H9 (cell line): ENCODE measurements around the gene ARID1B. TPM values are rescaled to one million over a fixed set of nuclear protein-coding genes. Genes with fewer than 3 reads are reported as not detected.

Experiments used
- DNase-seq: peaks from one replicate; pipeline ENCODE4 v3.0.0-alpha.2; 2017
- H2AFZ ChIP-seq: one replicate; pipeline ENCODE4 v1.6.1; 2013; ENCODE audit warnings: mild to moderate bottlenecking, low read length, control low read depth, moderate library complexity
- H2AK5ac ChIP-seq: 2 replicates; pipeline ENCODE4 v1.6.1; 2013; ENCODE audit warnings: low read length, control low read depth, mixed read lengths; ENCODE audit not compliant: insufficient read length
- H2BK120ac ChIP-seq: one replicate; pipeline ENCODE4 v1.6.1; 2013; ENCODE audit warnings: low read depth, mild to moderate bottlenecking, low read length, control low read depth, inconsistent platforms; ENCODE audit not compliant: poor library complexity, severe bottlenecking
- H2BK12ac ChIP-seq: 2 replicates; pipeline ENCODE4 v1.6.1; 2013; ENCODE audit warnings: low read length, control low read depth, mixed read lengths, low read depth; ENCODE audit not compliant: insufficient read length
- H2BK15ac ChIP-seq: 2 replicates; pipeline ENCODE4 v1.6.1; 2013; ENCODE audit warnings: low read depth, low read length, control low read depth
- H2BK20ac ChIP-seq: one replicate; pipeline ENCODE4 v1.6.1; 2013; ENCODE audit warnings: low read depth, mild to moderate bottlenecking, low read length, control low read depth, inconsistent platforms; ENCODE audit not compliant: poor library complexity, severe bottlenecking
- H2BK5ac ChIP-seq: 2 replicates; pipeline ENCODE4 v1.6.1; 2013; ENCODE audit warnings: low read length, control low read depth, mixed read lengths; ENCODE audit not compliant: insufficient read length
- H3K14ac ChIP-seq: 2 replicates; pipeline ENCODE4 v1.6.1; 2013; ENCODE audit warnings: low read length, control low read depth; ENCODE audit not compliant: insufficient read depth
- H3K18ac ChIP-seq: 2 replicates; pipeline ENCODE4 v1.6.1; 2013; ENCODE audit warnings: low read depth, mild to moderate bottlenecking, mixed read lengths, low read length, control low read depth; ENCODE audit not compliant: insufficient read length
- H3K23ac ChIP-seq: 2 replicates; pipeline ENCODE4 v1.6.1; 2013; ENCODE audit warnings: low read length, control low read depth, mixed read lengths, low read depth; ENCODE audit not compliant: insufficient read length
- H3K23me2 ChIP-seq: 2 replicates; pipeline ENCODE4 v1.6.1; 2013; ENCODE audit warnings: low read depth, mild to moderate bottlenecking, mixed read lengths, low read length, control low read depth; ENCODE audit not compliant: insufficient read length, poor library complexity, severe bottlenecking
- H3K27ac ChIP-seq: 2 replicates; pipeline ENCODE4 v1.5.1; 2013; ENCODE audit warnings: low read length, control low read depth, mixed read lengths, low read depth; ENCODE audit not compliant: insufficient read length
- H3K27me3 ChIP-seq: 2 replicates; pipeline ENCODE4 v1.6.1; 2013; ENCODE audit warnings: low read length, control low read depth, inconsistent platforms; ENCODE audit not compliant: insufficient read depth
- H3K4ac ChIP-seq: 2 replicates; pipeline ENCODE4 v1.6.1; 2013; ENCODE audit warnings: low read depth, mild to moderate bottlenecking, control low read depth, inconsistent platforms, low read length, moderate library complexity
- H3K4me1 ChIP-seq: 2 replicates; pipeline ENCODE4 v1.6.1; 2013; ENCODE audit warnings: low read length, control low read depth, inconsistent platforms; ENCODE audit not compliant: insufficient read depth
- H3K4me2 ChIP-seq: 2 replicates; pipeline ENCODE4 v1.6.1; 2013; ENCODE audit warnings: low read length, control low read depth, mixed read lengths; ENCODE audit not compliant: insufficient read length, insufficient read depth
- H3K56ac ChIP-seq: 2 replicates; pipeline ENCODE4 v1.6.1; 2013; ENCODE audit warnings: low read depth, mild to moderate bottlenecking, mixed read lengths, low read length, control low read depth; ENCODE audit not compliant: insufficient read length
- H3K79me1 ChIP-seq: 2 replicates; pipeline ENCODE4 v1.6.1; 2013; ENCODE audit warnings: low read depth, mild to moderate bottlenecking, moderate library complexity, low read length, control low read depth, inconsistent platforms; ENCODE audit not compliant: insufficient read depth, poor library complexity, severe bottlenecking
- H3K79me2 ChIP-seq: 2 replicates; pipeline ENCODE4 v1.6.1; 2013; ENCODE audit warnings: low read length, control low read depth, inconsistent platforms; ENCODE audit not compliant: insufficient read depth
- H3K9ac ChIP-seq: 2 replicates; pipeline ENCODE4 v1.6.1; 2013; ENCODE audit warnings: low read length, control low read depth, mixed read lengths; ENCODE audit not compliant: insufficient read length; ENCODE audit errors: extremely low read depth
- H3K9me3 ChIP-seq: one replicate; pipeline ENCODE4 v1.6.1; 2013; ENCODE audit warnings: low read depth, low read length, inconsistent platforms; ENCODE audit not compliant: control insufficient read depth
- H3T11ph ChIP-seq: one replicate; pipeline ENCODE4 v1.6.1; 2013; ENCODE audit warnings: mild to moderate bottlenecking, low read length, control low read depth, inconsistent platforms
- H4K20me1 ChIP-seq: one replicate; pipeline ENCODE4 v1.6.1; 2013; ENCODE audit not compliant: control insufficient read depth, insufficient read length, insufficient read depth
- H4K5ac ChIP-seq: 2 replicates; pipeline ENCODE4 v1.6.1; 2013; ENCODE audit warnings: low read depth, mild to moderate bottlenecking, mixed read lengths, low read length, control low read depth; ENCODE audit not compliant: insufficient read length
- H4K8ac ChIP-seq: replicated peaks from 2 replicates; pipeline ENCODE4 v1.6.1; 2013; ENCODE audit warnings: low read length, control low read depth, mixed read lengths, low read depth; ENCODE audit not compliant: insufficient read length
- H4K91ac ChIP-seq: 2 replicates; pipeline ENCODE4 v1.6.1; 2013; ENCODE audit warnings: low read depth, mild to moderate bottlenecking, moderate library complexity, mixed read lengths, low read length, control low read depth; ENCODE audit not compliant: insufficient read length
- H3K27ac Mint-ChIP-seq, 3 experiments: 2 replicates in 2 of 3; 3 replicates in 1 of 3; pipeline ENCODE4 v1.8.0; 2020 to 2021; ENCODE audit warnings: mixed read lengths in 3 of 3, mild to moderate bottlenecking in 1 of 3, moderate library complexity in 1 of 3
- H3K27me3 Mint-ChIP-seq: 2 replicates; pipeline ENCODE4 v1.8.0; 2021; ENCODE audit warnings: low read depth, mild to moderate bottlenecking, moderate library complexity, mixed read lengths
- H3K36me3 Mint-ChIP-seq, 3 experiments: 2 replicates in 2 of 3; 3 replicates in 1 of 3; pipeline ENCODE4 v1.8.0; 2020 to 2021; ENCODE audit warnings: low read depth in 3 of 3, mixed read lengths in 3 of 3; ENCODE audit not compliant: insufficient read depth in 1 of 3
- H3K4me1 Mint-ChIP-seq, 2 experiments: 2 replicates each; pipeline ENCODE4 v1.8.0; 2020; ENCODE audit warnings: mixed read lengths in 2 of 2
- H3K4me3 Mint-ChIP-seq, 2 experiments: 2 replicates in 1 of 2; 3 replicates in 1 of 2; pipeline ENCODE4 v1.8.0; 2020 to 2021; ENCODE audit warnings: mild to moderate bottlenecking in 2 of 2, mixed read lengths in 2 of 2, moderate library complexity in 1 of 2
- H3K9me3 Mint-ChIP-seq, 2 experiments: 2 replicates in 1 of 2; 3 replicates in 1 of 2; pipeline ENCODE4 v1.8.0; 2020; ENCODE audit warnings: mild to moderate bottlenecking in 2 of 2, mixed read lengths in 2 of 2, moderate library complexity in 1 of 2
- WGBS: extraction: QIAGEN DNeasy Blood & Tissue Kit; methylation state at CpG from one replicate; pipeline ENCODE4 v1.1.7; 2013; ENCODE audit warnings: missing lambda C conversion rate, low lambda C conversion rate, mixed read lengths; ENCODE audit not compliant: insufficient read length; ENCODE audit errors: extremely low coverage; 5-methylcytosine and 5-hydroxymethylcytosine counted together
- total RNA-seq: library from RNA; stranded (reverse); gene quantifications from 2 replicates; pipeline ENCODE4 v1.2.1, GENCODE V29; 2021
- TF ChIP-seq, protein P1 (sequence below): fragments of 200-600 bp; sonication (generic); conservative IDR thresholded peaks from 3 replicates; pipeline ENCODE4 v1.8.0; 2021; ENCODE audit warnings: antibody characterized with exemption, mild to moderate bottlenecking

The ARID1B gene
- total RNA-seq, 1 experiment from 2014 or later: 88.2 TPM

DNA sequence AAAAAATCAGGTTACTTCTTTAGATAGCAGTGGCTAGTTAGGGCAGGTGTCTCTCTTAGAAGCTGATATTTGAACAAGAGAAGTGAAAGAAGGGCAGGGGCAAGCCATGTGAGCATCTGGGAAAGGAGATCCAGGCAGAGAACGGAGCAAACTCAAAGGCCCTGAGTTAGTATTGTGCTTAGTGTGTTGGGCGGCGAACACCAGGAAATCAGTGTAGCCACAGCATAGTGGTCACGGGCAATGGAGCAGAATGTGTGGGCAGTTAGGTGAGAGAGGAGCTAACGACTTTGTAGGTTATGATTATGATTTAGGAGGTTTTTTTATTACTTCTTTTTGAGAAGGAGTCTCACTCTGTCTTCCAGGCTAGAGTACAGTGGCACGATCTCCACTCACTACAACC, 316.9 kb downstream of the ARID1B start:
- Histone ChIP-seq H2BK120ac (no peak overlapping the region), H3K4me1 (peaks cover 11% of the 10 kb centered on the region), H3K23ac (no peak overlapping the region), H3K18ac (no peak overlapping the region), H3K56ac (no peak overlapping the region), H3K27ac (no peak overlapping the region), H3K4ac (no peak overlapping the region), H4K91ac (no peak overlapping the region), H4K5ac (no peak overlapping the region), H2AK5ac (no peak overlapping the region), H3K27me3 (no peaks in the 10 kb centered on the region), H3K79me2 (no peaks in the 10 kb centered on the region; the same call in 1 of the 2 replicates), H2BK5ac (no peak overlapping the region), H4K20me1 (no peaks in the 10 kb centered on the region), H2BK20ac (no peak overlapping the region), H3K79me1 (no peaks in the 10 kb centered on the region), H3T11ph (no peak overlapping the region), H3K14ac (no peak overlapping the region), H3K4me2 (no peak overlapping the region), H3K9me3 (no peaks in the 10 kb centered on the region), H4K8ac (no peak overlapping the region), H2BK12ac (no peak overlapping the region), H3K23me2 (no peaks in the 10 kb centered on the region), H3K9ac (no peak overlapping the region), H2AFZ (no peak overlapping the region), H2BK15ac (no peak overlapping the region)
- no peaks in the 10 kb centered on the region for H3K27me3 Mint-ChIP-seq
- H3K9me3 Mint-ChIP-seq: no peaks in the 10 kb centered on the region
- H3K4me1 Mint-ChIP-seq: peaks cover 49 to 72% of the 10 kb centered on the region in 2 experiments
- H3K27ac Mint-ChIP-seq: peak overlapping the region; percentile 1 to 7 (median 3); a peak in 2 of 7 replicates
- WGBS: no CpG with 5 or more reads among the region's 6 CpGs
- DNase-seq: no peak
- TF ChIP-seq, protein P1, sequence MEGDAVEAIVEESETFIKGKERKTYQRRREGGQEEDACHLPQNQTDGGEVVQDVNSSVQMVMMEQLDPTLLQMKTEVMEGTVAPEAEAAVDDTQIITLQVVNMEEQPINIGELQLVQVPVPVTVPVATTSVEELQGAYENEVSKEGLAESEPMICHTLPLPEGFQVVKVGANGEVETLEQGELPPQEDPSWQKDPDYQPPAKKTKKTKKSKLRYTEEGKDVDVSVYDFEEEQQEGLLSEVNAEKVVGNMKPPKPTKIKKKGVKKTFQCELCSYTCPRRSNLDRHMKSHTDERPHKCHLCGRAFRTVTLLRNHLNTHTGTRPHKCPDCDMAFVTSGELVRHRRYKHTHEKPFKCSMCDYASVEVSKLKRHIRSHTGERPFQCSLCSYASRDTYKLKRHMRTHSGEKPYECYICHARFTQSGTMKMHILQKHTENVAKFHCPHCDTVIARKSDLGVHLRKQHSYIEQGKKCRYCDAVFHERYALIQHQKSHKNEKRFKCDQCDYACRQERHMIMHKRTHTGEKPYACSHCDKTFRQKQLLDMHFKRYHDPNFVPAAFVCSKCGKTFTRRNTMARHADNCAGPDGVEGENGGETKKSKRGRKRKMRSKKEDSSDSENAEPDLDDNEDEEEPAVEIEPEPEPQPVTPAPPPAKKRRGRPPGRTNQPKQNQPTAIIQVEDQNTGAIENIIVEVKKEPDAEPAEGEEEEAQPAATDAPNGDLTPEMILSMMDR: no peak
- H3K36me3 Mint-ChIP-seq: peaks cover 3 to 7% (median 5%) of the 10 kb centered on the region in 3 experiments; a peak in 4 of 7 replicates
- no peak overlapping the region for H3K4me3 Mint-ChIP-seq
